Gastrocnemius medialis (tissue), 4 donors: ENCODE results near the gene DDX24. TPM values are rescaled to one million over a fixed set of nuclear protein-coding genes. Genes with fewer than 3 reads are reported as not detected.
A peak's percentile ranks its signal among the peaks of the same experiment; 100 is the strongest.

ENCODE experiments used
- ATAC-seq, 2 donors: fragments of 150-250 bp; one replicate each; pipeline ENCODE4 v1.9.1; 2016
- DNase-seq, 2 donors: peaks; one replicate each; pipeline ENCODE4 v3.0.0-alpha.2; 2019
- H3K27ac ChIP-seq, 4 donors: fragments of 200-600 bp; sonication (generic); 1 replicate in 1 of 4; 2 replicates in 3 of 4; pipeline ENCODE4 v1.5.1; 2016 to 2018; ENCODE audit warnings: mild to moderate bottlenecking in 2 of 4, moderate library complexity in 1 of 4
- H3K27me3 ChIP-seq, 3 donors: fragments of 200-600 bp; sonication (generic) in 2 of 3; 1 replicate in 1 of 3; 2 replicates in 2 of 3; pipeline versions ENCODE4 v1.5.1 to v1.6.0; 2016 to 2019; ENCODE audit warnings: mild to moderate bottlenecking in 1 of 3, moderate library complexity in 1 of 3
- H3K36me3 ChIP-seq, 2 donors: fragments of 200-600 bp; sonication (generic) in 1 of 2; one replicate each; pipeline ENCODE4 v1.5.1; 2017 to 2018
- H3K4me1 ChIP-seq, 2 donors: fragments of 200-600 bp; sonication (generic) in 1 of 2; one replicate each; pipeline ENCODE4 v1.5.1; 2016 to 2017; ENCODE audit warnings: mild to moderate bottlenecking in 2 of 2
- H3K4me3 ChIP-seq, 4 donors: fragments of 200-600 bp; sonication (generic) in 3 of 4; 1 replicate in 1 of 4; 2 replicates in 3 of 4; pipeline ENCODE4 v1.5.1; 2016 to 2019; ENCODE audit warnings: mild to moderate bottlenecking in 2 of 4
- H3K9me3 ChIP-seq, 3 donors: fragments of 200-600 bp; sonication (generic) in 2 of 3; 1 replicate in 1 of 3; 2 replicates in 2 of 3; pipeline ENCODE4 v1.5.1; 2016 to 2019
- CTCF ChIP-seq, 5 experiments: fragments of 450-650 bp in 3 of 5; fragments of 200-600 bp in 2 of 5; sonication (generic) in 2 of 5; IDR thresholded peaks in 4 of 5; conservative IDR thresholded peaks in 1 of 5; 1 replicate in 4 of 5; 2 replicates in 1 of 5; pipeline ENCODE4 v1.5.1; 2016 to 2019; ENCODE audit warnings: antibody characterized with exemption in 5 of 5, mild to moderate bottlenecking in 3 of 5, moderate library complexity in 3 of 5
- POLR2A ChIP-seq, 2 donors: fragments of 450-650 bp; IDR thresholded peaks; one replicate each; pipeline ENCODE4 v1.6.1; 2017; ENCODE audit warnings: antibody characterized with exemption in 2 of 2, mild to moderate bottlenecking in 2 of 2, moderate library complexity in 2 of 2
- in situ Hi-C, 4 donors: fragments of 200-750 bp; cut with MboI; loops; one replicate each; pipeline versions ENCODE4 v1.15.0 to v1.8.0; 2017; ENCODE audit warnings: low sequenced_read_pairs in 4 of 4
- intact Hi-C: fragments of 100-400 bp; cut with DNase I; formaldehyde crosslinking; loops from one replicate; pipeline ENCODE4 v1.15.1; 2023; ENCODE audit warnings: low total_unique reads
- total RNA-seq, 4 donors: library from RNA; depleted of rRNA; stranded (reverse); fragments of >200 nt; gene quantifications; one replicate each; pipeline versions ENCODE4 v1.1.0 to v1.2.3, GENCODE V29; 2016

Gene DDX24
- total RNA-seq, 4 donors from 2014 or later = 106 to 200 (median 128) TPM

- Histone ChIP-seq H3K9me3 (peaks cover 0 to 9% (median 0%) of the 10 kb centered on the region in 3 donors), H3K27me3 (peaks cover 0 to 3% (median 0%) of the 10 kb centered on the region in 3 donors), H3K27ac (peak overlapping the region; percentile 49 to 85 (median 80)), H3K4me3 (no peak overlapping the region), H3K36me3 (no peaks in the 10 kb centered on the region), H3K4me1 (no peaks in the 10 kb centered on the region)
- ATAC-seq = no peak
- DNase-seq = no peak
- intact Hi-C loops = no loop called here
- in situ Hi-C loops = no loop called here
- no peak for TF ChIP-seq POLR2A (IDR thresholded peaks at IDR 0.05)
- TF ChIP-seq CTCF (IDR thresholded peaks at IDR 0.05 in 4 of 5, conservative IDR thresholded peaks at IDR 0.05 in 1 of 5) = no peak
Measured at GRCh38 chr14:94115631-94116030, 34.6 kb upstream of the DDX24 start.

- TF ChIP-seq POLR2A (IDR thresholded peaks at IDR 0.05) (peak in 1 of 2 donors; percentile 10), CTCF (IDR thresholded peaks at IDR 0.05 in 4 of 5, conservative IDR thresholded peaks at IDR 0.05 in 1 of 5) (no peak)
- intact Hi-C loops (no loop called here), in situ Hi-C loops (no loop called here)
- no peaks in the 10 kb centered on the region for H3K36me3 ChIP-seq
- no peaks in the 10 kb centered on the region for H3K4me1 ChIP-seq
- H3K4me3 ChIP-seq = peak overlapping the region in 2 of 4 donors; percentile 8 to 13
- peak overlapping the region; percentile 56 to 85 (median 80) for H3K27ac ChIP-seq
- H3K27me3 ChIP-seq = peaks cover 0 to 3% (median 0%) of the 10 kb centered on the region in 3 donors
- peaks cover 0 to 9% (median 0%) of the 10 kb centered on the region in 3 donors for H3K9me3 ChIP-seq
- no peak for DNase-seq
- ATAC-seq = peak; percentile 50 to 59
Measured at GRCh38 chr14:94115058-94115591, 34.1 kb upstream of the DDX24 start.

- TF ChIP-seq POLR2A (IDR thresholded peaks at IDR 0.05) (no peak), CTCF (IDR thresholded peaks at IDR 0.05 in 4 of 5, conservative IDR thresholded peaks at IDR 0.05 in 1 of 5) (no peak)
Measured at GRCh38 chr14:94114589-94115057, 33.6 kb upstream of the DDX24 start.

GRCh38 chr14:94113908-94114588, 33.0 kb upstream of the DDX24 start:
- intact Hi-C loops = no loop called here
- Histone ChIP-seq H3K4me3 (peak overlapping the region in 2 of 4 donors; percentile 8 to 13), H3K27ac (peak overlapping the region; percentile 56 to 85 (median 80))

More at GRCh38 chr14:94114589-94115057, 33.6 kb upstream of the DDX24 start:
- peaks cover 0 to 2% of the 10 kb centered on the region in 2 donors for H3K4me1 ChIP-seq
- ATAC-seq (no peak), DNase-seq (no peak)
- H3K36me3 ChIP-seq = no peaks in the 10 kb centered on the region
- in situ Hi-C loops = no loop called here
- intact Hi-C loops = no loop called here
- peak overlapping the region; percentile 56 to 85 (median 80) for H3K27ac ChIP-seq
- peaks cover 0 to 3% (median 0%) of the 10 kb centered on the region in 3 donors for H3K27me3 ChIP-seq
- peak overlapping the region in 3 of 4 donors; percentile 1 to 13 (median 8) for H3K4me3 ChIP-seq
- H3K9me3 ChIP-seq = peaks cover 0 to 5% (median 0%) of the 10 kb centered on the region in 3 donors

More at GRCh38 chr14:94113908-94114588, 33.0 kb upstream of the DDX24 start:
- H3K9me3 ChIP-seq = no peaks in the 10 kb centered on the region
- no peaks in the 10 kb centered on the region for H3K36me3 ChIP-seq
- in situ Hi-C loops = no loop called here
- ATAC-seq = no peak
- peaks cover 0 to 3% of the 10 kb centered on the region in 2 donors for H3K4me1 ChIP-seq
- TF ChIP-seq POLR2A (IDR thresholded peaks at IDR 0.05) (no peak), CTCF (IDR thresholded peaks at IDR 0.05 in 4 of 5, conservative IDR thresholded peaks at IDR 0.05 in 1 of 5) (no peak)
- H3K27me3 ChIP-seq = peaks cover 0 to under 1% (median 0%) of the 10 kb centered on the region in 3 donors
- DNase-seq = no peak
